ENCODE data around the gene TOB1.

GRCh38 chr17:50856431-50856830 is 9.7 kb downstream of the TOB1 start:
- TF ChIP-seq CTCF (IDR thresholded peaks at IDR 0.05 in 2 of 3, conservative IDR thresholded peaks at IDR 0.05 in 1 of 3; ENCODE audit: borderline replicate concordance in 1 of 3, insufficient read depth in 1 of 3, low read depth in 2 of 3, low read length in 2 of 3) (no peak), SIN3A (IDR thresholded peaks at IDR 0.05; ENCODE audit: low read depth) (no peak), MAX (IDR thresholded peaks at IDR 0.05) (no peak), CEBPB (IDR thresholded peaks at IDR 0.05; ENCODE audit: low read depth) (no peak), POLR2AphosphoS5 (IDR thresholded peaks at IDR 0.05; ENCODE audit: low read depth, low read length) (no peak), REST (IDR thresholded peaks at IDR 0.05; ENCODE audit: low read depth) (no peak), RAD21 (IDR thresholded peaks at IDR 0.05; ENCODE audit: low read depth) (no peak), ZNF274 (IDR thresholded peaks at IDR 0.05; ENCODE audit: low read depth, low read length) (no peak), EGR1 (IDR thresholded peaks at IDR 0.05; ENCODE audit: low read depth) (no peak)
